GM23338 (cell line): ENCODE results near the gene ABCB8. TPM values are rescaled to one million over a fixed set of nuclear protein-coding genes. Genes with fewer than 3 reads are reported as not detected.

ENCODE experiments used
- ATAC-seq: fragments of 200-7000 bp; cut with Tn5 transposase; 3 replicates; pipeline ENCODE4 v1.9.1; 2020
- DNase-seq: peaks from one replicate; pipeline ENCODE4 v3.0.0-alpha.2; 2015; ENCODE audit warnings: low spot score
- H2AFZ ChIP-seq: fragments of 200-600 bp; sonication (generic); 2 replicates; pipeline ENCODE4 v1.8.0; 2016; ENCODE audit warnings: antibody characterized with exemption, mild to moderate bottlenecking, moderate library complexity
- H3F3A ChIP-seq: fragments of 200-600 bp; sonication (generic); replicated peaks from 2 replicates; pipeline ENCODE4 v1.8.0; 2017; ENCODE audit warnings: antibody characterized with exemption, mixed run types, low read depth
- H3K27ac ChIP-seq: fragments of 200-600 bp; sonication (generic); 2 replicates; pipeline ENCODE4 v1.6.1; 2016; ENCODE audit warnings: low read depth
- H3K27me3 ChIP-seq: fragments of 200-600 bp; sonication (generic); 2 replicates; pipeline ENCODE4 v1.8.0; 2016; ENCODE audit warnings: mild to moderate bottlenecking, mixed run types, moderate library complexity; ENCODE audit not compliant: insufficient read depth
- H3K36me3 ChIP-seq: fragments of 200-600 bp; sonication (generic); 2 replicates; pipeline ENCODE4 v1.8.0; 2016; ENCODE audit warnings: mild to moderate bottlenecking; ENCODE audit not compliant: insufficient read depth
- H3K4me1 ChIP-seq: fragments of 200-600 bp; sonication (generic); 2 replicates; pipeline ENCODE4 v1.8.0; 2016; ENCODE audit warnings: mild to moderate bottlenecking, moderate library complexity; ENCODE audit not compliant: insufficient read depth
- H3K4me2 ChIP-seq: fragments of 200-600 bp; sonication (generic); 2 replicates; pipeline ENCODE4 v1.7.1; 2017; ENCODE audit warnings: mixed run types
- H3K4me3 ChIP-seq: fragments of 200-600 bp; sonication (generic); 2 replicates; pipeline ENCODE4 v1.6.1; 2016; ENCODE audit warnings: mixed run types
- H3K79me2 ChIP-seq: fragments of 200-600 bp; sonication (generic); replicated peaks from 2 replicates; pipeline ENCODE4 v1.8.0; 2017; ENCODE audit warnings: mild to moderate bottlenecking; ENCODE audit not compliant: insufficient read depth
- H3K9me2 ChIP-seq: fragments of 200-600 bp; sonication (generic); 2 replicates; pipeline ENCODE4 v1.8.0; 2017; ENCODE audit not compliant: insufficient read depth
- H4K20me1 ChIP-seq: fragments of 200-600 bp; sonication (generic); replicated peaks from 2 replicates; pipeline ENCODE4 v1.8.0; 2017; ENCODE audit warnings: mild to moderate bottlenecking; ENCODE audit not compliant: insufficient read depth
- H3K27ac Mint-ChIP-seq: 2 replicates; pipeline ENCODE4 v1.8.0; 2020; ENCODE audit warnings: inconsistent platforms, mild to moderate bottlenecking, moderate library complexity, mixed read lengths
- H3K27me3 Mint-ChIP-seq: 3 replicates; pipeline ENCODE4 v1.8.0; 2022; ENCODE audit warnings: low read depth, mild to moderate bottlenecking, moderate library complexity, mixed read lengths, inconsistent platforms; ENCODE audit not compliant: insufficient read depth, poor library complexity
- H3K36me3 Mint-ChIP-seq: 3 replicates; pipeline ENCODE4 v1.8.0; 2021; ENCODE audit warnings: low read depth, mild to moderate bottlenecking, inconsistent platforms, moderate library complexity, mixed read lengths
- H3K4me1 Mint-ChIP-seq: 3 replicates; pipeline ENCODE4 v1.8.0; 2020; ENCODE audit warnings: mild to moderate bottlenecking, inconsistent platforms, mixed read lengths
- H3K4me3 Mint-ChIP-seq: 3 replicates; pipeline ENCODE4 v1.8.0; 2021; ENCODE audit warnings: moderate library complexity, mild to moderate bottlenecking, inconsistent platforms, mixed read lengths
- H3K9me3 Mint-ChIP-seq: 3 replicates; pipeline ENCODE4 v1.8.0; 2020; ENCODE audit warnings: moderate library complexity, mild to moderate bottlenecking, inconsistent platforms, mixed read lengths
- CREB1 ChIP-seq: fragments of 250-450 bp; sonication (Bioruptor Pico); IDR thresholded peaks from 2 replicates; pipeline ENCODE4 v1.5.0; 2020; ENCODE audit warnings: low read depth, mild to moderate bottlenecking, moderate library complexity
- EZH2 ChIP-seq: fragments of 200-600 bp; sonication (generic); IDR thresholded peaks from one replicate; pipeline ENCODE4 v1.8.0; 2017; ENCODE audit warnings: antibody characterized with exemption, mild to moderate bottlenecking, low read depth; ENCODE audit not compliant: unreplicated experiment
- EZH2phosphoT487 ChIP-seq: fragments of 200-600 bp; sonication (generic); IDR thresholded peaks from one replicate; pipeline ENCODE4 v1.8.1; 2018; ENCODE audit warnings: antibody characterized with exemption; ENCODE audit not compliant: unreplicated experiment
- JUNB ChIP-seq: IDR thresholded peaks from one replicate; pipeline ENCODE4 v1.6.1; 2016; ENCODE audit warnings: antibody characterized with exemption; ENCODE audit not compliant: unreplicated experiment
- NANOG ChIP-seq: IDR thresholded peaks from 2 replicates; pipeline ENCODE4 v1.6.1; 2016; ENCODE audit warnings: antibody characterized with exemption, borderline replicate concordance
- REST ChIP-seq: IDR thresholded peaks from one replicate; pipeline ENCODE4 v1.6.1; 2018; ENCODE audit warnings: antibody characterized with exemption; ENCODE audit not compliant: unreplicated experiment
- STAT1 ChIP-seq: IDR thresholded peaks from one replicate; pipeline ENCODE4 v1.6.1; 2016; ENCODE audit warnings: antibody characterized with exemption; ENCODE audit not compliant: unreplicated experiment
- ZNF114 ChIP-seq: fragments of 250-450 bp; sonication (Bioruptor Pico); IDR thresholded peaks from 2 replicates; pipeline ENCODE4 v1.5.0; 2020; ENCODE audit warnings: mild to moderate bottlenecking, moderate library complexity
- ZNF462 ChIP-seq: fragments of 250-450 bp; sonication (Bioruptor Pico); IDR thresholded peaks from 2 replicates; pipeline ENCODE4 v1.5.0; 2020; ENCODE audit warnings: mild to moderate bottlenecking, moderate library complexity
- polyA plus RNA-seq: library from polyadenylated mRNA; unstranded; fragments of >200 nt; fragmentation: Nextera tagmentation; extraction: Ambion mirVana; gene quantifications from 2 replicates; pipeline ENCODE4 v1.2.1, GENCODE V29; 2016
- total RNA-seq: library from RNA; depleted of rRNA; stranded (reverse); fragments of >200 nt; shearing (Covaris generic); gene quantifications from 2 replicates; pipeline ENCODE4 v1.2.3, GENCODE V29; 2014
- TF ChIP-seq, protein P1 (sequence below), 2 experiments: fragments of 200-600 bp in 1 of 2; sonication (generic) in 1 of 2; conservative IDR thresholded peaks; 2 replicates each; pipeline versions ENCODE4 v1.5.1 to v1.6.1; 2016 to 2017; ENCODE audit warnings: antibody characterized with exemption in 2 of 2, low read depth in 2 of 2, mild to moderate bottlenecking in 2 of 2, moderate library complexity in 1 of 2

Gene ABCB8
- total and polyA plus RNA-seq, 2 experiments from 2014 or later, result 11.4 to 27.1 TPM

DNA sequence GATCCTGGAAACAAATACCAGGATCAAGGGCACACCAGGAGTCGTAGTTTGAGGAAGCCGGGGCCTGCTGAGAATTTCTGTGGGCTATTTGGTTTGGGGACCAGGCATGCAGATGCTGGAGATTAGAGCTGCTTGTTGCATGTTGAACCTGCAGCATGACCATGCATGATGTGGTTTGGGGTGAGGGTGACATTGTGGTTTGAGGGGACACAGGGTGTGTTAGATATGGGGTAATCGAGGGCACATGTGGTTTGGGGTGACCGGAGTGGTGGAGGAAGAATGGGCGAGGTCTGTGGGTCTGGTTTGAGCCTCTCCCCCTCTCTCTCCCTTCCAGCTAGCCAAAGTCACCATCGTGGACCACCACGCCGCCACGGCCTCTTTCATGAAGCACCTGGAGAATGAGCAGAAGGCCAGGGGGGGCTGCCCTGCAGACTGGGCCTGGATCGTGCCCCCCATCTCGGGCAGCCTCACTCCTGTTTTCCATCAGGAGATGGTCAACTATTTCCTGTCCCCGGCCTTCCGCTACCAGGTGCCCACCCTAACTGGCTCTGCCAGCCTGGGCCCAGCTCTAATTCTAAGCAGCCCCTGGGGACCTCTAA lies 27.3 kb upstream of the ABCB8 start:
- Histone ChIP-seq H3K27me3 (no peaks in the 10 kb centered on the region), H2AFZ (no peak overlapping the region), H3K27ac (no peak overlapping the region), H3K4me2 (no peak overlapping the region), H3F3A (no peaks in the 10 kb centered on the region), H3K79me2 (no peaks in the 10 kb centered on the region), H3K4me1 (no peaks in the 10 kb centered on the region), H4K20me1 (no peaks in the 10 kb centered on the region), H3K36me3 (no peaks in the 10 kb centered on the region), H3K9me2 (no peaks in the 10 kb centered on the region), H3K4me3 (no peak overlapping the region)
- DNase-seq, result no peak
- no peak for ATAC-seq
- H3K4me3 Mint-ChIP-seq, result no peak overlapping the region
- H3K27ac Mint-ChIP-seq, result no peak overlapping the region
- H3K9me3 Mint-ChIP-seq, result no peaks in the 10 kb centered on the region
- no peak for TF ChIP-seq ZNF114 (CRISPR knock-in tag)
- no peak for TF ChIP-seq EZH2
- no peak for TF ChIP-seq JUNB
- TF ChIP-seq STAT1, result no peak
- TF ChIP-seq ZNF462 (CRISPR knock-in tag), result no peak
- TF ChIP-seq, protein P1, sequence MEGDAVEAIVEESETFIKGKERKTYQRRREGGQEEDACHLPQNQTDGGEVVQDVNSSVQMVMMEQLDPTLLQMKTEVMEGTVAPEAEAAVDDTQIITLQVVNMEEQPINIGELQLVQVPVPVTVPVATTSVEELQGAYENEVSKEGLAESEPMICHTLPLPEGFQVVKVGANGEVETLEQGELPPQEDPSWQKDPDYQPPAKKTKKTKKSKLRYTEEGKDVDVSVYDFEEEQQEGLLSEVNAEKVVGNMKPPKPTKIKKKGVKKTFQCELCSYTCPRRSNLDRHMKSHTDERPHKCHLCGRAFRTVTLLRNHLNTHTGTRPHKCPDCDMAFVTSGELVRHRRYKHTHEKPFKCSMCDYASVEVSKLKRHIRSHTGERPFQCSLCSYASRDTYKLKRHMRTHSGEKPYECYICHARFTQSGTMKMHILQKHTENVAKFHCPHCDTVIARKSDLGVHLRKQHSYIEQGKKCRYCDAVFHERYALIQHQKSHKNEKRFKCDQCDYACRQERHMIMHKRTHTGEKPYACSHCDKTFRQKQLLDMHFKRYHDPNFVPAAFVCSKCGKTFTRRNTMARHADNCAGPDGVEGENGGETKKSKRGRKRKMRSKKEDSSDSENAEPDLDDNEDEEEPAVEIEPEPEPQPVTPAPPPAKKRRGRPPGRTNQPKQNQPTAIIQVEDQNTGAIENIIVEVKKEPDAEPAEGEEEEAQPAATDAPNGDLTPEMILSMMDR (conservative IDR thresholded peaks at IDR 0.05; ENCODE audit: low read depth in 2 of 2), result no peak
- no peak for TF ChIP-seq REST
- no peak for TF ChIP-seq NANOG
- no peak for TF ChIP-seq EZH2phosphoT487
- no peak for TF ChIP-seq CREB1 (CRISPR knock-in tag)
- H3K27me3 Mint-ChIP-seq, result peaks cover 11% of the 10 kb centered on the region
- H3K36me3 Mint-ChIP-seq, result no peaks in the 10 kb centered on the region; the same call in 2 of the 3 replicates
- H3K4me1 Mint-ChIP-seq, result peaks cover 4% of the 10 kb centered on the region; the same call in 2 of the 3 replicates
